ENCODE results near the gene CHSY1. TPM values are rescaled to one million over a fixed set of nuclear protein-coding genes. Genes with fewer than 3 reads are reported as not detected.

Gene CHSY1
- total and polyA plus RNA-seq, 2 of the 4 experiments (the other 2 are of a cell fraction), result 40.9 to 53.2 TPM

- DNase-seq (no peak), ATAC-seq (ENCODE audit: low read depth) (no peak)
- H2AK9ac ChIP-seq (replicated peaks; ENCODE audit: low read depth, low read length, poor library complexity), result no peak overlapping the region
- no peak overlapping the region for H3K18ac ChIP-seq (ENCODE audit: low read depth, low read length)
- H4K20me1 ChIP-seq (ENCODE audit: insufficient read depth, low read length), result peaks cover 99% of the 10 kb centered on the region
- H2BK120ac ChIP-seq (ENCODE audit: low read depth, low read length), result no peak overlapping the region
- no peak overlapping the region for H2AFZ ChIP-seq (replicated peaks; ENCODE audit: low read length, poor library complexity)
- dilution Hi-C loops (cut with HindIII; ENCODE audit: low sequenced_read_pairs, unreplicated experiment), result no loop called here
- H3K4ac ChIP-seq (ENCODE audit: low read depth, low read length), result no peak overlapping the region
- BruUV-seq (replicated peaks), result no TSS peak
- no peak overlapping the region for H3K9ac ChIP-seq (ENCODE audit: low read depth, low read length)
- no peak overlapping the region for H4K5ac ChIP-seq (ENCODE audit: low read depth, low read length)
- H3K4me1 ChIP-seq (ENCODE audit: control insufficient read depth, insufficient read depth, low read length), result peaks cover 37% of the 10 kb centered on the region
- H2AK5ac ChIP-seq (ENCODE audit: low read depth, low read length), result no peak overlapping the region
- ChIA-PET CTCF (no interaction called here), POLR2A (ENCODE audit: unreplicated experiment) (no interaction called here)
- no peak overlapping the region for H3K27ac ChIP-seq (ENCODE audit: insufficient read depth, low read length)
- H3K4me2 ChIP-seq (ENCODE audit: low read depth, low read length), result no peak overlapping the region
- H4K8ac ChIP-seq (ENCODE audit: low read depth in 2 of 2, low read length in 2 of 2), result no peak overlapping the region
- H4K91ac ChIP-seq (ENCODE audit: insufficient read depth, low read depth, low read length), result no peak overlapping the region
- no peak overlapping the region for H2BK20ac ChIP-seq (ENCODE audit: low read depth, low read length)
- intact Hi-C loops (cut with micrococcal nuclease), result loop anchor here (5.0 kb wide), 1 partner anchor 36 kb away; no protein-coding TSS in a partner anchor
- H3K56ac ChIP-seq (ENCODE audit: extremely low read depth, insufficient read depth, low read length), result no peak overlapping the region
- 90% methylated on average over 2 of the region's 6 CpGs; no CpG with 5 or more reads in 1 of the 2 experiments for WGBS, 2 experiments (ENCODE audit: extremely low coverage in 2 of 2, insufficient read length in 1 of 2)
- no peak overlapping the region for H2BK15ac ChIP-seq (ENCODE audit: low read depth, low read length)
- no peaks in the 10 kb centered on the region for H3K27me3 ChIP-seq (ENCODE audit: control insufficient read depth, insufficient read depth, low read length)
- H3K4me3 ChIP-seq (ENCODE audit: insufficient read depth, low read depth, low read length), result no peak overlapping the region
- H2BK5ac ChIP-seq (ENCODE audit: low read depth, low read length, poor library complexity, severe bottlenecking), result no peak overlapping the region
- H3K36me3 ChIP-seq (ENCODE audit: control insufficient read depth, insufficient read depth, low read length), result peaks cover 16% of the 10 kb centered on the region
- peaks cover 42% of the 10 kb centered on the region for H3K9me1 ChIP-seq (ENCODE audit: insufficient read depth, low read length)
- no peaks in the 10 kb centered on the region for H3K9me3 ChIP-seq (ENCODE audit: control insufficient read depth, insufficient read depth, low read length)
- H3K79me1 ChIP-seq (ENCODE audit: low read depth in 1 of 2, low read length in 2 of 2), result peaks cover 4 to 74% of the 10 kb centered on the region in 2 experiments; a peak in 2 of 4 replicates
- in situ Hi-C loops (cut with MboI; ENCODE audit: low sequenced_read_pairs), result no loop called here
- no peak for TF ChIP-seq NFE2L2 (IDR thresholded peaks at IDR 0.05; ENCODE audit: low read depth, low read length)
- no peak for TF ChIP-seq RAD21 (IDR thresholded peaks at IDR 0.05; ENCODE audit: low read length)
- no peak for TF ChIP-seq CEBPB (IDR thresholded peaks at IDR 0.05; ENCODE audit: low read depth, low read length)
- no peak overlapping the region for H3K14ac ChIP-seq (replicated peaks; ENCODE audit: low read depth, low read length)
- no peak overlapping the region for H3K23ac ChIP-seq (ENCODE audit: low read depth, low read length)
These were observed 8.9 kb downstream of the CHSY1 start for GRCh38 chr15:101242999-101243336.
